GM12801 (cell line): ENCODE data around the gene PAEP.

Experiments
- CTCF ChIP-seq: IDR thresholded peaks from one replicate; pipeline ENCODE4 v1.5.1; 2011; ENCODE audit warnings: control low read depth; ENCODE audit not compliant: insufficient read length; ENCODE audit errors: extremely low read depth

Gene PAEP

GRCh38 chr9:135612981-135613910 is 51.7 kb downstream of the PAEP start:
- no peak for TF ChIP-seq CTCF

- no peak for TF ChIP-seq CTCF
Observed at GRCh38 chr9:135613946-135614805, 52.6 kb downstream of the PAEP start.

GRCh38 chr9:135614821-135615665 is 53.5 kb downstream of the PAEP start:
- TF ChIP-seq CTCF: no peak

GRCh38 chr9:135615666-135616618 is 54.4 kb downstream of the PAEP start:
- no peak for TF ChIP-seq CTCF
